ENCODE data around the gene TRAPPC12.

Gene TRAPPC12

DNA sequence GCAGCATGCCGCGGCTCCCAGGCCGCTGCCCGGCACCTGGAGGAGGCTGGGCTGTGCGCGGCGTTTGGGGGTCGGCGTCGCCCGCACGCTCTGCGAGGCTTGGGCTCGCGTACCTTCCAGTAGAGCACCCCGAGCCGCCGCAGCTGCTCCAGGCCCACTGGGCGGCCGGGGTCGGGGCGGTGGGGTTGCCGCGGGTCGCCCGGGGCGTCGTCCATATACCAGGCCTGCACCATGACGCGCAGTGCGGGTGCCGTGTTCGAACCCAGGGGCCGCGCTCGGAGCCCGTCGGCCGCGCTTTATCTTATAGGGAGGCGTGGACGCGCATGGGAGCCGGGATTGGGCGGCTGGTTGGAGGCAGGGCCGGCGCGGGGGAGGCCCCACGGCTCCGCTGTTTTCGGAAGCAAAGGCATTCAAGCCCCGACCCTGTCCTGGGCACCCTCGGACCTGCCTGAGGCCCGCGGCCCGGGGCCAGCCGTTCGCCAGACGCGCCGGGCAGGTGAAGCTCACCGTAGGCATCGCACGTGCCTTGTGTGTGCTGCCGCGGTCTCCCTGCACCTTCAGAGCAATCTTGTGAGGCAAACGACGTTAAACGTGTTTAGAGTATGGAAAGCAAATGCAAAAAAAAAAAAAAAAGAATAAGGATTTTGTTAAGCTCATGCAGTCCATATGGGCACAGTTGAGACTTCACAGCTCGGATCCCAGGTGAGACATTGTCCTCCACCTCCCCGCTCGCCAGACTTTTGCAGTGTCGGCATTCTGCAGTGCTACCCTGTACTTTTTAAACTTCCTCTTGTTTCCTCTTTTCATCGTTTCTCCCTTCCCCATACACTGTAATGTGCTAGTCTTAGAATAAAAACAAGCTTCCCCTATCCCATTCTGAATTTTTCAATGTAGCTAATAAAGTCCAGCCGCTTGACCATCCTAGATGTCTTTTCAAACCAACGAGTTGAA is 140.0 kb downstream of the TRAPPC12 start, which contains the start of gene ADI1:
Gene ADI1 (minus strand): TSS at position 277 of the 951 bp plus-strand sequence. CDS start 44 bp downstream, at position 233.
- Histone ChIP-seq H3K9me3 (replicated peaks in 1 of 2; ENCODE audit: control insufficient read depth in 2 of 2, insufficient read depth in 1 of 2, low read depth in 1 of 2, low read length in 2 of 2) (no peaks in the 10 kb centered on the region), H3K23ac (ENCODE audit: low read depth, low read length, poor library complexity) (peak within 1 kb of the TSS; percentile 99), H2AK5ac (ENCODE audit: low read depth, low read length) (peak within 1 kb of the TSS; percentile 78), H3K14ac (ENCODE audit: low read length) (peak within 1 kb of the TSS; percentile 99), H2BK12ac (ENCODE audit: low read length) (no peak within 1 kb of the TSS), H2BK15ac (ENCODE audit: low read length) (peak within 1 kb of the TSS; percentile 95), H4K91ac (ENCODE audit: low read depth, low read length, poor library complexity) (no peak within 1 kb of the TSS), H3K9ac (ENCODE audit: low read depth, low read length, poor library complexity) (peak within 1 kb of the TSS; percentile 92), H3K18ac (ENCODE audit: low read length) (peak within 1 kb of the TSS; percentile 97), H3K79me1 (ENCODE audit: low read depth, low read length) (peaks cover 2% of the 10 kb centered on the region), H3K4me3 (ENCODE audit: low read length in 2 of 2) (peak within 1 kb of the TSS; percentile 78 to 95), H3K4me2 (ENCODE audit: insufficient read depth, low read length, poor library complexity, severe bottlenecking) (peak within 1 kb of the TSS; percentile 87), H3K27me3 (ENCODE audit: control insufficient read depth in 3 of 3, insufficient read depth in 3 of 3, low read depth in 1 of 3, low read length in 3 of 3) (no peaks in the 10 kb centered on the region), H3K36me3 (replicated peaks in 1 of 2; ENCODE audit: control insufficient read depth in 2 of 2, insufficient read depth in 2 of 2, low read length in 2 of 2) (peaks cover 0 to 10% of the 10 kb centered on the region in 2 donors), H2BK120ac (ENCODE audit: low read depth, low read length) (no peak within 1 kb of the TSS), H3K4ac (ENCODE audit: low read length) (peak within 1 kb of the TSS; percentile 41), H2AFZ (ENCODE audit: low read length) (peak within 1 kb of the TSS; percentile 97), H3K4me1 (ENCODE audit: control insufficient read depth in 2 of 2, insufficient read depth in 1 of 2, low read depth in 1 of 2, low read length in 2 of 2) (peaks cover 0 to 3% of the 10 kb centered on the region in 2 donors), H2BK5ac (ENCODE audit: low read length) (peak within 1 kb of the TSS; percentile 96), H3K27ac (replicated peaks; ENCODE audit: low read length) (peak within 1 kb of the TSS; percentile 96), H4K8ac (ENCODE audit: low read depth, low read length) (no peak within 1 kb of the TSS)
- DNase-seq (ENCODE audit: low spot score): no peak
- WGBS, 2 donors (ENCODE audit: extremely low coverage in 2 of 2, insufficient read length in 2 of 2, insufficient replicate concordance in 1 of 2): no CpG with 5 or more reads among the region's 76 CpGs

GRCh38 chr2:3520591-3520990 is 141.1 kb downstream of the TRAPPC12 start:
- no CpG with 5 or more reads among the region's 6 CpGs for WGBS, 2 donors (ENCODE audit: extremely low coverage in 2 of 2, insufficient read length in 2 of 2, insufficient replicate concordance in 1 of 2)
- H3K27me3 ChIP-seq (ENCODE audit: control insufficient read depth in 3 of 3, insufficient read depth in 3 of 3, low read depth in 1 of 3, low read length in 3 of 3): no peaks in the 10 kb centered on the region
- peaks cover 2% of the 10 kb centered on the region for H3K79me1 ChIP-seq (ENCODE audit: low read depth, low read length)
- H3K36me3 ChIP-seq (replicated peaks in 1 of 2; ENCODE audit: control insufficient read depth in 2 of 2, insufficient read depth in 2 of 2, low read length in 2 of 2): peaks cover 0 to 9% of the 10 kb centered on the region in 2 donors
- H4K8ac ChIP-seq (ENCODE audit: low read depth, low read length): no peak overlapping the region
- no peak overlapping the region for H2BK5ac ChIP-seq (ENCODE audit: low read length)
- no peaks in the 10 kb centered on the region for H3K9me3 ChIP-seq (replicated peaks in 1 of 2; ENCODE audit: control insufficient read depth in 2 of 2, insufficient read depth in 1 of 2, low read depth in 1 of 2, low read length in 2 of 2)
- H2BK120ac ChIP-seq (ENCODE audit: low read depth, low read length): no peak overlapping the region
- H2AK5ac ChIP-seq (ENCODE audit: low read depth, low read length): peak overlapping the region; percentile 2
- H2BK12ac ChIP-seq (ENCODE audit: low read length): no peak overlapping the region
- no peak overlapping the region for H2BK15ac ChIP-seq (ENCODE audit: low read length)
- no peak overlapping the region for H3K14ac ChIP-seq (ENCODE audit: low read length)
- H2AFZ ChIP-seq (ENCODE audit: low read length): no peak overlapping the region
- no peak overlapping the region for H3K4ac ChIP-seq (ENCODE audit: low read length)
- no peak overlapping the region for H3K9ac ChIP-seq (ENCODE audit: low read depth, low read length, poor library complexity)
- H3K4me2 ChIP-seq (ENCODE audit: insufficient read depth, low read length, poor library complexity, severe bottlenecking): no peak overlapping the region
- H3K27ac ChIP-seq (replicated peaks; ENCODE audit: low read length): no peak overlapping the region
- no peak overlapping the region for H4K91ac ChIP-seq (ENCODE audit: low read depth, low read length, poor library complexity)
- DNase-seq (ENCODE audit: low spot score): no peak
- H3K23ac ChIP-seq (ENCODE audit: low read depth, low read length, poor library complexity): no peak overlapping the region
- peak overlapping the region in 1 of 2 donors; percentile 78 for H3K4me3 ChIP-seq (ENCODE audit: low read length in 2 of 2)
- H3K4me1 ChIP-seq (ENCODE audit: control insufficient read depth in 2 of 2, insufficient read depth in 1 of 2, low read depth in 1 of 2, low read length in 2 of 2): peaks cover 0 to 3% of the 10 kb centered on the region in 2 donors
- H3K18ac ChIP-seq (ENCODE audit: low read length): no peak overlapping the region

DNA sequence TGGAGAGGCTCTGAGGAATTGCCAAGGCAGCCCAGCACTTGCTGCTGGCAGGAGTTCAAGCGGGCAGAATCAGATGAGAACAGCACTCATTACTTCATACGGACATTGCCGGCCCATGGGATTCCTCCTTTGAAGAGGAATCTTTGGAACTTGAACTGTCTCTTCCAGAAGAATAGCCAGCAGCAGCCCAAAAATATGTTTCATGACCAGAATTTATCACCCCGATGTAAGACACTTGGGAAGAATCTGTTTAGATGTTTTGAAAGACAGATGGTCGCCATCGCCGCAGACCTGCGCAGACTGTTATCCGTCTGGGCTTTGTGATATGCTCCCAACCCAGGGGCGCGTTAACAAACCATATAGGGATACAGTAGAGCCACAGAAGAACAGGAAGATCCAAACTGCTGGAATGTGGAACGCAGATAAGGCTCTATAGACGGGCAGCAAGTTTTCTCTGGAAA is 143.5 kb downstream of the TRAPPC12 start:
- Histone ChIP-seq H3K4ac (ENCODE audit: low read length) (no peak overlapping the region), H3K4me2 (ENCODE audit: insufficient read depth, low read length, poor library complexity, severe bottlenecking) (no peak overlapping the region), H3K9me3 (replicated peaks in 1 of 2; ENCODE audit: control insufficient read depth in 2 of 2, insufficient read depth in 1 of 2, low read depth in 1 of 2, low read length in 2 of 2) (peaks cover 0 to 8% of the 10 kb centered on the region in 2 donors), H2BK120ac (ENCODE audit: low read depth, low read length) (no peak overlapping the region), H3K9ac (ENCODE audit: low read depth, low read length, poor library complexity) (no peak overlapping the region), H2AFZ (ENCODE audit: low read length) (no peak overlapping the region), H3K4me1 (ENCODE audit: control insufficient read depth in 2 of 2, insufficient read depth in 1 of 2, low read depth in 1 of 2, low read length in 2 of 2) (peaks cover 0 to 10% of the 10 kb centered on the region in 2 donors), H3K23ac (ENCODE audit: low read depth, low read length, poor library complexity) (no peak overlapping the region), H3K4me3 (ENCODE audit: low read length in 2 of 2) (no peak overlapping the region), H3K36me3 (replicated peaks in 1 of 2; ENCODE audit: control insufficient read depth in 2 of 2, insufficient read depth in 2 of 2, low read length in 2 of 2) (peaks cover 0 to 7% of the 10 kb centered on the region in 2 donors), H3K27me3 (ENCODE audit: control insufficient read depth in 3 of 3, insufficient read depth in 3 of 3, low read depth in 1 of 3, low read length in 3 of 3) (peaks cover 0 to 8% (median 0%) of the 10 kb centered on the region in 3 experiments), H2BK5ac (ENCODE audit: low read length) (no peak overlapping the region), H3K27ac (replicated peaks; ENCODE audit: low read length) (no peak overlapping the region), H2BK12ac (ENCODE audit: low read length) (no peak overlapping the region), H2AK5ac (ENCODE audit: low read depth, low read length) (no peak overlapping the region), H3K18ac (ENCODE audit: low read length) (no peak overlapping the region), H3K14ac (ENCODE audit: low read length) (no peak overlapping the region), H2BK15ac (ENCODE audit: low read length) (no peak overlapping the region), H4K8ac (ENCODE audit: low read depth, low read length) (no peak overlapping the region), H3K79me1 (ENCODE audit: low read depth, low read length) (peaks cover 4% of the 10 kb centered on the region), H4K91ac (ENCODE audit: low read depth, low read length, poor library complexity) (no peak overlapping the region)
- no CpG with 5 or more reads among the region's 13 CpGs for WGBS, 2 donors (ENCODE audit: extremely low coverage in 2 of 2, insufficient read length in 2 of 2, insufficient replicate concordance in 1 of 2)
- no peak for DNase-seq (ENCODE audit: low spot score)

- H3K36me3 ChIP-seq (replicated peaks in 1 of 2; ENCODE audit: control insufficient read depth in 2 of 2, insufficient read depth in 2 of 2, low read length in 2 of 2): peaks cover 0 to 8% of the 10 kb centered on the region in 2 donors
- WGBS, 2 donors (ENCODE audit: extremely low coverage in 2 of 2, insufficient read length in 2 of 2, insufficient replicate concordance in 1 of 2): no CpG with 5 or more reads among the region's 4 CpGs
- peaks cover 4% of the 10 kb centered on the region for H3K79me1 ChIP-seq (ENCODE audit: low read depth, low read length)
- no peak overlapping the region for H3K4me3 ChIP-seq (ENCODE audit: low read length in 2 of 2)
- H2BK15ac ChIP-seq (ENCODE audit: low read length): no peak overlapping the region
- no peak overlapping the region for H3K4ac ChIP-seq (ENCODE audit: low read length)
- no peak overlapping the region for H3K23ac ChIP-seq (ENCODE audit: low read depth, low read length, poor library complexity)
- no peak overlapping the region for H3K27ac ChIP-seq (replicated peaks; ENCODE audit: low read length)
- H3K9ac ChIP-seq (ENCODE audit: low read depth, low read length, poor library complexity): no peak overlapping the region
- H3K18ac ChIP-seq (ENCODE audit: low read length): no peak overlapping the region
- no peak overlapping the region for H2AK5ac ChIP-seq (ENCODE audit: low read depth, low read length)
- H4K91ac ChIP-seq (ENCODE audit: low read depth, low read length, poor library complexity): no peak overlapping the region
- no peak overlapping the region for H3K4me2 ChIP-seq (ENCODE audit: insufficient read depth, low read length, poor library complexity, severe bottlenecking)
- H2BK5ac ChIP-seq (ENCODE audit: low read length): no peak overlapping the region
- H3K27me3 ChIP-seq (ENCODE audit: control insufficient read depth in 3 of 3, insufficient read depth in 3 of 3, low read depth in 1 of 3, low read length in 3 of 3): peaks cover 0 to 9% (median 0%) of the 10 kb centered on the region in 3 experiments
- H2BK12ac ChIP-seq (ENCODE audit: low read length): no peak overlapping the region
- DNase-seq (ENCODE audit: low spot score): no peak
- H3K9me3 ChIP-seq (replicated peaks in 1 of 2; ENCODE audit: control insufficient read depth in 2 of 2, insufficient read depth in 1 of 2, low read depth in 1 of 2, low read length in 2 of 2): peaks cover 0 to 9% of the 10 kb centered on the region in 2 donors
- H3K4me1 ChIP-seq (ENCODE audit: control insufficient read depth in 2 of 2, insufficient read depth in 1 of 2, low read depth in 1 of 2, low read length in 2 of 2): peaks cover 0 to 9% of the 10 kb centered on the region in 2 donors
- no peak overlapping the region for H4K8ac ChIP-seq (ENCODE audit: low read depth, low read length)
- H3K14ac ChIP-seq (ENCODE audit: low read length): no peak overlapping the region
- H2AFZ ChIP-seq (ENCODE audit: low read length): no peak overlapping the region
- no peak overlapping the region for H2BK120ac ChIP-seq (ENCODE audit: low read depth, low read length)
These were observed 144.1 kb downstream of the TRAPPC12 start for GRCh38 chr2:3523551-3524041.

Data from neuronal stem cell (in vitro differentiated cells).